ENCODE measurements around the gene NPHP4. TPM values are rescaled to one million over a fixed set of nuclear protein-coding genes. Genes with fewer than 3 reads are reported as not detected.

NPHP4 gene
- total RNA-seq, 2 experiments from 2014 or later, result 15.4 to 20.3 TPM

DNA sequence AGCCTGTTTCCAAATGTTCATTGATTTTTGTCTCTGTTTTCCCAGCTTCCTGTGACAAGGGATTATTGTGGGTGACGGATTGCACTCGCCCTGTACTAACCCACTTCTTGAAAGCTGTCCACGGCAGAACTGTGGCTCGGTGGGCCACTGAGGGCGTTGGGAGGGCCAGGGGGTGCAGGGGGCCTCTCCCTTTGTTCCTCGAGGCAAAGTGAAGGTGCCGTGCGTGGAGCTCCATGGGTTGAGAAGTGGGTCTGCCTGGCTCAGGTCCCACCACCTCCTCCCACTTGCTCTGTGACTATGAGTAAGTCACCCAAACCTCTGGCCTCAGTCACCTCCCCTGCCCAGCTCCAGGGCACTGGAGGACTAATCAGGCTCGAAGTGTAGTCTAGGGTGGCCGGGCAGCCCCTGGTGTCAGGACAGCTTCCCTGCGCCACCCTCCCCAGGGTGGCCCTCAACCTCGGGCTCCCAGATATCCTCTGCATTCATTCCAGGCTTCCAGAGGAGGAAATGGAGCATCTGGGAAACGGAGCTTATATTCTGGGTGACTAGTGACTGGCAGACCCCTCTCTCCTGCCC, 148.6 kb downstream of the NPHP4 start:
- ATAC-seq (no peak), DNase-seq (no peak)
- H3K27ac Mint-ChIP-seq, result no peak overlapping the region
- no peaks in the 10 kb centered on the region for H3K9me3 Mint-ChIP-seq (ENCODE audit: low read depth)
- H3K27me3 Mint-ChIP-seq, result no peaks in the 10 kb centered on the region
- H3K4me1 Mint-ChIP-seq, result no peaks in the 10 kb centered on the region
- H3K4me3 Mint-ChIP-seq, result no peak overlapping the region
- no peaks in the 10 kb centered on the region for H3K36me3 Mint-ChIP-seq
- CTCF ChIA-PET, result no interaction called here

DNA sequence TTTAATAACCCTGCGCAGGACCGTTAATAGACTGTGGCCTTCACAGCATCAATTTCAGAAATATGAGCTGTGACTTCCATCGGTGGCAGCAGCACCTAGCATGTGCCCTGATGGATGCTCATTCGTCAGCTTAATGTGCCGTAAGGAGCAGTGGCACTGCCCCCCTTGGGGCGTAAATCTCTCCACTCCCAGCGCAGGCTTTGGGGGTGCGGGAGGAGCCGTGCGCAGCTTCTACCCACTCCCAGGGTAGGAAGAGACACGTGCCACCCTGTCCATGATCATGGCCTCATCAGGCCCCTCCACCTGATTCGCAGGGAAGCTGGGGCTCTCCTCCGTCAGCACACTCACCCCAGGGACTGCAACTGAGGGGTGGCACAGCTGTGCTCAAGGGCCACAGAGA, 149.5 kb downstream of the NPHP4 start:
- Mint-ChIP-seq H3K4me1 (no peaks in the 10 kb centered on the region), H3K27ac (no peak overlapping the region), H3K9me3 (ENCODE audit: low read depth) (no peaks in the 10 kb centered on the region), H3K4me3 (no peak overlapping the region), H3K36me3 (no peaks in the 10 kb centered on the region), H3K27me3 (no peaks in the 10 kb centered on the region)
- DNase-seq, result no peak
- ATAC-seq, result no peak
- CTCF ChIA-PET, result no interaction called here

DNA sequence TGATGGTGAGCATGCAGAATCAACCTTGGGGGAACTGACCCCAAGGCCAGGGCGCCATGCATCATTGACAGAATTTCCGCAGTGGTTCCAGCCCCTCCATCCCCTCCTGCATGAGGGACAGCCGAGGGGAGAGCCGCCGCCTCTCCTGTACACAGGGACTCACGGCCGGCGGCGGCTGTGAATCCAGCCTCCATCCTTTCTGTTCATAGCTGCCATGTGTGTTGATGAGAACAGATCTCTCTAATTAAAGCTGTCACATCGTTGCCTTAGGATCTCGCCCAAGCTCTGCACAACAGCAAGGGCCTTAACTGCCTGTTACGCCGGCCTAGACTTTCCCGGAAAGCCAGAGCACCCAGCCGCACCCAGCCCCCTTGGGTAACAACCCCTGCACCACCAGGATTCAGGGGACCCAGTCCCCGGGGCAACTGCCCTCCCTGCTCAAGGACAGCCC, 151.6 kb downstream of the NPHP4 start:
- Mint-ChIP-seq H3K4me1 (no peaks in the 10 kb centered on the region), H3K4me3 (no peak overlapping the region), H3K36me3 (no peaks in the 10 kb centered on the region), H3K27me3 (no peaks in the 10 kb centered on the region), H3K9me3 (ENCODE audit: low read depth) (no peaks in the 10 kb centered on the region), H3K27ac (no peak overlapping the region)
- ATAC-seq (no peak), DNase-seq (no peak)
- CTCF ChIA-PET, result no interaction called here

DNA sequence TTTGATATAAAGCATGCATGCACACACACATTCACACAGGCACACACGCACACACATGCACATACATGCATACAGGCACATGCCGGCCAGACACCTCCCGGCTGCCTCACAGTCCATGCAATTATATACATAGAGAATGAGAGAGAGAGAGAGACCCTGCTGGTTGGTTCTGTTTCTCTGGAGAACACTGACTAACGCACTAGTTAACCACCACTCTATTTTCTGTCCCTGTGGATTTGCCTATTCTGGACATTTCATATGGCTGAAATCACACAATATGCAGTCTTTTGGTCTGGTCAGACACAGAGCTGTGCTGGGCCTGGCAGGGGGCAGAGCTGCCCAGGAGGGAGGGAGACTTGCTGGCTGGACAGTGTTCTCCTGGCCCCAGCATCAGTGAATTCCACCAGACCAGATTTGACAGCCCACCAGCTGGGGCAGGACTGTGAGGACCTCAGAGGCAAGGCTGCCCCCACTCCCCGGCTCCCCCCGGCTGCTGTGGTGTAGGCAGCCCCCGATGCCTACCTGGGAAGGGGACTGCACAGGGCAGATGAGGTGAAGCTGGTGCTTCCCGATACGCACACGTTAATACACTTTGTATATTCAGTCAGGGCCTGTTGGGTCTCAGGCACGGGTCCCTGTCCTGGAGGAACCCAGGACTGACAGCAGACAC, 152.2 kb downstream of the NPHP4 start:
- CTCF ChIA-PET, result no interaction called here
- ATAC-seq (no peak), DNase-seq (no peak)
- Mint-ChIP-seq H3K4me3 (no peak overlapping the region), H3K27ac (no peak overlapping the region), H3K36me3 (no peaks in the 10 kb centered on the region), H3K9me3 (ENCODE audit: low read depth) (no peaks in the 10 kb centered on the region), H3K4me1 (no peaks in the 10 kb centered on the region), H3K27me3 (no peaks in the 10 kb centered on the region)

DNA sequence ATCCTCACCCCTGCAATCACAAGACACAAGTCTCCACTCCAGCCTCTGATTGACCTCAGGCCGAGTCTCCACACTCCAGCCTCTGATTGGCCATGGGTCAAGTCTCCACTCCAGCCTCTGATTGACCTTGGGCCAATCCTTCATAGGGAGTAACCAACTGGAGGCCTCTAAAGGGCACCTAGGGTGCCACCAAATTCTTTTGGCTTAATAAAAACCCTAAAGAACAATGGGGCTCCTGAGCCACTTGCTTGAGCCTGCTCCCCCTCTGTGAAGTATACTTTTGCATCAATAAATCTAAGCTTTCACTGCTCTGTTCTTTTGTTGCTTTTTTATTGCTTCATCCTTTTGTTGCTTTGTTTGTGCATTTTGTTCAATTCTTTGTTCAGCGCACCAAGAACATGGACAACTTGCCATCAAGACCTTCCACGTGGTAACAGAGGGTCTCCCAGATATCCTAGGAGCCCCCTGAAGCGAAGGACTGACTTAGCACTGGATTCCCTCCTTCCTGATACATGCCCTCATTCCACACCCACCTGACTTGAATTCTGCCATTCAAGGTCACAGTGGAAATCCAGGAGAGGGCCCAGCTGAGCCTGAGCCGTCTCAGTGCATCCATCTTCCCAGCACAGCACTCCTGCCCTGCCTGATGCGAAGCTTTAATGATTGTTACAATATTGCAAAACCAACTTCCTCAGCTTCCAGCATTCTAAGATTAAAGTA, 152.9 kb downstream of the NPHP4 start:
- H3K27ac Mint-ChIP-seq, result no peak overlapping the region
- H3K4me3 Mint-ChIP-seq, result no peak overlapping the region
- no peaks in the 10 kb centered on the region for H3K4me1 Mint-ChIP-seq
- DNase-seq (no peak), ATAC-seq (no peak)
- H3K9me3 Mint-ChIP-seq (ENCODE audit: low read depth), result no peaks in the 10 kb centered on the region
- CTCF ChIA-PET, result no interaction called here
- no peaks in the 10 kb centered on the region for H3K27me3 Mint-ChIP-seq
- H3K36me3 Mint-ChIP-seq, result no peaks in the 10 kb centered on the region

DNA sequence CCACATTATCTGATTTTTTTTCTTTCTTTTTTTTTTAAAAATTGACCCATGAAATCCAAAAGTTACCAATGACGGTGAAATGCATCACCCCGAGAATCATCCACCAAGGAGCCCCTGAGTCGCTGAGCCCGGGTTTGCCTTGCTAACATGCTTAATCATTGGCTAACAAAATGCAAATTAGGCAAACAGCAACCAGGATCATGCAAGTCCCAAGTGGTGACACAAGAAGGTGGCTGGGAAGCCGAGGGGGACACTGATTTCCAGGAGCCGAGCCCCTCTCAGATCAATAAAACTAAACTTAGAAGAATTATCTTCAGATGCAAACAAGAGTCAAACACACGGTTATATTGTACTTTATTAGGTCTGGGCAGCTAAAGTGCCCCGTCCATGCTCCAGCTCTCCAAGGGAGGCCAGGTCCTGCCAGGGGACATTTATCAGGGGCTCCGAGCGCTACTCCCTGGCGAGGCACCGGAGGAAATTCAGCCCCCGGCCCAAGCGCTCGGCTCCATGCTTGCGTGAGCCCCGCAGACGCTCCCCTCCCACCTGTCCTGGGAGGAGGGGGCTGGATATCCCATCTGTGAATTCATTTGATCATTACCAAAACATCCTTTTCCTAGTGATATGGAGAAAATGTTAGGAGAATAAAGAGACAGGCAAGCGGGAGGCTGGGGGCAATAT, 154.1 kb downstream of the NPHP4 start:
- no peaks in the 10 kb centered on the region for H3K9me3 Mint-ChIP-seq (ENCODE audit: low read depth)
- H3K4me1 Mint-ChIP-seq, result no peaks in the 10 kb centered on the region
- no peaks in the 10 kb centered on the region for H3K36me3 Mint-ChIP-seq
- DNase-seq (no peak), ATAC-seq (no peak)
- CTCF ChIA-PET, result no interaction called here
- H3K4me3 Mint-ChIP-seq, result no peak overlapping the region
- H3K27me3 Mint-ChIP-seq, result no peaks in the 10 kb centered on the region
- H3K27ac Mint-ChIP-seq, result no peak overlapping the region

DNA sequence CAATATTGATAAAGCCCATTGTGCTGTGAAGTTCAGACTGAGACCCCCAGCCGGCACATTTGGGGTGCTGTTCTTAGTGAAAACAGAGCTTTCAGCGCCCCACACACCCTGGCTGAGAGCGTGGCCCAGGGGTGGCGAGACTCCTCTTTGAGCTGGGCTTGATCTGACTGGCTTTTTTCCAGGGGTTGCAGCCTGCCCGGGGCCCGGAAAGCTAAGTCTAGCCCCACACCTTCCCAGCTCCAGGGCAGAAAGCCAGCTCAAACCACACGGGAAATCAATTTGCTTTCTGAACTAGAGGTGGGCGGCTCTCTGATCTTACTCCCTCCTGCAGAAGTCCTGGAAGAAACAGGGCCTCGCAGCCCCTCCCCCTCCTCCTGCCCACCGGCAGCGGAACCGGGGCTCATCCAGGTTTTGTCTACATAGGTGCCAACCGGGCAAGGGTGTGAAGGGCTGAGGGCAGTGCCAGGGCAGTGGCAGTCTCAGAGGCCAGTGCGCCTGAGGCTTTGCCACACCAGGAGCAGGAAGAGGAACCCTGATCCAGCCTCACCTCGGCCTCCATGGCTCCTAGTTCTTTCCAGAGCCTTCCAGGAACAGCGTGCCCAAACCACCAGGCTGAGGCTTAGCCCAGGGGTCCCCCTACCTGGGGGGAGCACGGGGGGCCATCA, 155.3 kb downstream of the NPHP4 start:
- Mint-ChIP-seq H3K36me3 (no peaks in the 10 kb centered on the region), H3K9me3 (ENCODE audit: low read depth) (no peaks in the 10 kb centered on the region), H3K4me1 (no peaks in the 10 kb centered on the region), H3K4me3 (no peak overlapping the region), H3K27me3 (no peaks in the 10 kb centered on the region), H3K27ac (no peak overlapping the region)
- no peak for ATAC-seq
- CTCF ChIA-PET, result no interaction called here
- DNase-seq, result no peak

DNA sequence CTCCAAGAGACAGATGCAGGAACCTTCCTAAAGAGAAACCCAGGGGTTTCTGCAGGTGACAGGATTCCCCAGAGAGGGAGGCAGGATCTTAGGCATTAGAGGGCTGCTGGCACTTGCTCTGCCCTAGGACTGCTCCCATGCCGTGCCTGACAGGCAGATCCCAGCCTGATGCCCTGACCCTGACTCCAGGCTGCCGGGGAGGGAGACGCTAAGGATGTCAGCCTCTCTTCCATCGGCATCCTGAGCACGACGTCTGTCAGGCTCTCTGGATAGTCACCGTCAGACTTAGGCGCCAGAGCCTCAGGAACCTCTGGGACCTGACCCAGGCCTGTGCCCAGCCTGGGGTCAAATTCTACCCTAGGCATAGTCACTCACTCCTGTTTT, 157.1 kb downstream of the NPHP4 start:
- Mint-ChIP-seq H3K4me1 (no peaks in the 10 kb centered on the region), H3K27ac (no peak overlapping the region), H3K9me3 (ENCODE audit: low read depth) (no peaks in the 10 kb centered on the region), H3K27me3 (no peaks in the 10 kb centered on the region), H3K36me3 (no peaks in the 10 kb centered on the region), H3K4me3 (no peak overlapping the region)
- no peak for ATAC-seq
- CTCF ChIA-PET, result no interaction called here
- no peak for DNase-seq

DNA sequence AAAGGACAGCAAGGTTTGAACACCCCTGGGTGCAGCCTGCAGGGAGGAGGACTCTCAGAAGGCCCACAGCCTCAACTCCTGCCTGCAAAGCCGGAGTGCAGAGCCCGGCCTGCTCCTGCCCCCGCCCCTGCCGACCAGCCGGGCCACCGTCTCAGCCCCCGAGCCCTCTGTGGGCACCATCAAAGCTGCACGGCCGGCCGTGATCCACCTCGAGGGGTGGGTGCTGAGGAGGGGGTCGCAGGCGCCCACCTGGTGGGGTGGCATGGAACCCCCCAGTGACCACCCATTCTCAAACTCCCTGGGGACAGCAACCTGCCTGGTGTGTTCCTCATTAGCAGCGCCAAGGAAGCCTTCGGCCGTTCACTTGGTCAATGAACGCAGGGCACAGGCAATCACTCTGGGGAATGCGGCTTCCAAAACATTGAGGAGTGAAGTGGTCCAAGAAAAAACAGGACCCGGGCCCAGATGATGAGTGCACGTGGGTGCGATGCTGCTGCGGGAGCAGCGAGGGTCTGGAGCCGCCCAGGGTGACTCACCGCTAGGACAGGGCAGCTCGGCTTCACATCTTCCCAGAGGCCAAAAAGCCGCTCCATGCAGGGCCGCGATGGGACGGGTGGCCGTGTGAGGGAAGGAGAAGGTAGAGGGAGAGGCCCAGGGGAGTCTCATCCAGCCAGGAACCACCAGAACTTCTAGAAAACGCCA, 157.6 kb downstream of the NPHP4 start:
- no peak overlapping the region for H3K27ac Mint-ChIP-seq
- ATAC-seq (no peak), DNase-seq (no peak)
- no peaks in the 10 kb centered on the region for H3K27me3 Mint-ChIP-seq
- H3K4me3 Mint-ChIP-seq, result no peak overlapping the region
- CTCF ChIA-PET, result no interaction called here
- H3K36me3 Mint-ChIP-seq, result no peaks in the 10 kb centered on the region
- no peaks in the 10 kb centered on the region for H3K4me1 Mint-ChIP-seq
- H3K9me3 Mint-ChIP-seq (ENCODE audit: low read depth), result peaks cover under 1% of the 10 kb centered on the region

DNA sequence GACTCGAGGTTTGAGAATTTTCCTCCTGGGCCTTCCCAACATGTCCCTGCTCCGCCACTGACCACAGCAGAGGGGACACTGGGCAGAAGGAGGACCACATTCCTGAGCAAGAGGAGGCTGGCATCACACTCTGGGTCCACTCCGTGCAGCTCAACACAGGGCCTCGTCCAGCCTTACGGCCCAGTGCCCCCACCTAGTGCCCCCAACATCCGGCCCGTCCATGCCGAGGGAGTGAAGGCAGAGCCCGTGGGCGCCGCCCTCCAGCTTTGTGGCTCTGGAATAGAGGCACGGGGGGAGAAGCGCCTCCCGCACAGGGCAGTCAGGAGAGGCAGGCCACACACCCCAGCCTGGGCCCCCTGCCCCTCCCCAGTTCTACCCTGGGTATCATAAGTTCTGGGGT, 158.3 kb downstream of the NPHP4 start:
- no peak for DNase-seq
- no peak overlapping the region for H3K27ac Mint-ChIP-seq
- H3K9me3 Mint-ChIP-seq (ENCODE audit: low read depth), result peaks cover 3% of the 10 kb centered on the region
- CTCF ChIA-PET, result no interaction called here
- ATAC-seq, result no peak
- H3K27me3 Mint-ChIP-seq, result no peaks in the 10 kb centered on the region
- H3K4me1 Mint-ChIP-seq, result no peaks in the 10 kb centered on the region
- H3K4me3 Mint-ChIP-seq, result no peak overlapping the region
- no peaks in the 10 kb centered on the region for H3K36me3 Mint-ChIP-seq

DNA sequence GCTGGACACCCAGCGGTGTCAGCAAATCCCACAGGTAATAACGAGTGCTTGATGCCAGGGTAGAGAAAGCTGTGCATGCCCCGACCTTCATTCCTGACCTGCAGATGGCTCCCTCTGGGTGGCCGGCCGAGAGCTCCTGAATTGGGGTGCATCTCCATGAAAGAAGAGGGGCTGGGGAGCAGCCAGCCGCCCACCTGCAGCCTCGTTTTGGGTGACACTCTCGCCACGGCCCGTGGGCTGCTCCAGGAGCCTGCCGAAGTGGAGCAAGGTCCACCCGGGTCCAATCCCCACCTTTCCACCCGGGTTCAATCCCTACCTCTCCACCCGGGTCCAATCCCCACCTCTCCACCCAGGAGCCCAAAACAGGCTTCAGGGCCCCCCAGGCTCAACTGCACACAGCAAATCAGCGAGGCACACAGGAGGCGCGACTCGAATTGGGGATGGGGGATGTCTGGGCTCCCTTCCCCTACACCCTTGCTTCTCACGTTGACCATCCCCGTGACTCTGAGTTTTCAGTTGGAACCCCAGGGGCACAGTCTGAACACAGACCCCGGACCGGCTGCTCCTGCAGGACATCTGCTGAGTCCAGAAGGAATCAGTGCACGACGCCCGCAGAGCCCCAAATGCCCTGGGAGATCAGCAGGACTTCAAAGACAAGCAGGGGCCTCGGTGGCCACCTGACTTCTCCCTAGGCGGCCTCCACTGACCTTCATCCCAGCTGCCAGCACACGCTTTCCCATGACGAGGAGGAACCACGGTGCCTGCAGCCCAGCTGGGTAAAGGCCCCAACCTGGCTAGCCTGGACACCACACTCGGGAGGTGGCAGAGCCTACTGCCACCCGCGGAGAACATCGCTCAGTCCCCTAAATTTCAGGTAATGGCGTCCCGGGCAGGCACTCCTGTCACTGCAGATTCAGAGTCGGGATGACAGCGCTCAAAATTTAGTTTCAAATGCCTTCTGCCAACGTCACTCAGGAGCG, 159.0 kb downstream of the NPHP4 start:
- no peak for DNase-seq
- no peaks in the 10 kb centered on the region for H3K36me3 Mint-ChIP-seq
- no peak overlapping the region for H3K4me3 Mint-ChIP-seq
- H3K27ac Mint-ChIP-seq, result no peak overlapping the region
- no peak for ATAC-seq
- no peaks in the 10 kb centered on the region for H3K27me3 Mint-ChIP-seq
- no peaks in the 10 kb centered on the region for H3K4me1 Mint-ChIP-seq
- peaks cover 3% of the 10 kb centered on the region for H3K9me3 Mint-ChIP-seq (ENCODE audit: low read depth)
- CTCF ChIA-PET, result no interaction called here

DNA sequence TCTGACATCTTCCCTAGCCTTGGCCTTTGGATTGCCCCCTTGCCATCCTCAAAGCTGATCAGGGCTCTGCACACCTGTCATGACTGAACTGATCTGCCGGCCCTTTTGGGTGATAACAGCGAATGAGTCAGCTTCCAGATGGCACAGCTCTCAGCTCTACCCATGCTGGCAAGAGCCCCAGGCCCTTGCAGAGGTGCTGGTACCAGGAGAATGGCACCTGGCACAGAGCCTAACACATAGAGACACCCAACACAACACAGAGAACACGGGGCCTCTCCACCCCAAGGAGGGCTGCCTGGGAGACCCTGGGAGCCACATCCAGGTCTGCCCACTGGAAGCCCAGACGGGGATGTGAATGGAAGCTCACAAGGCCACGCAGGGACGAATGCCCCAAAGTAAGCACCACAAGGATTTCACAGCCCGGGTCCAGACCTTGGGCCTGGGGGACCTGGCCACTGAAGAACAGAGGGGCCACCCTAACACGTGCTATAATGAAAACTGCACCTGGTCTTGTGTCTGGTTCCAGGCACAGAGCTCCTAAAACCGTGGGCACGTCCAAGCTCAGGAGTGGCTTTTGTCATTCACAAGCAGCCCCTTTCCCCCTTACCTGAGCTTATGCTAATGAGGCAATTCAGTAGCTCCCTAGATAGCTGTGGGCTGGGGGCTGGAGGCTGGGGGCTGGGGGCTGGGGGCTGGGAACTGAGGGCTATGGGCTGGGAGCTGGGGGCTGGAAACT, 160.5 kb downstream of the NPHP4 start:
- Mint-ChIP-seq H3K9me3 (ENCODE audit: low read depth) (peaks cover 3% of the 10 kb centered on the region), H3K4me3 (no peak overlapping the region), H3K36me3 (no peaks in the 10 kb centered on the region), H3K27me3 (no peaks in the 10 kb centered on the region), H3K27ac (no peak overlapping the region), H3K4me1 (no peaks in the 10 kb centered on the region)
- ATAC-seq (no peak), DNase-seq (no peak)
- CTCF ChIA-PET, result no interaction called here

Data from activated CD8-positive, alpha-beta memory T cell treated with anti-CD3 and anti-CD28 coated beads, Interleukin-2, amount 10 ng/mL, durations not matched to agents 7 days and 5 days (primary cell).